Body of pancreas (tissue), 4 donors: ENCODE measurements around the gene TOM1L2. TPM values are rescaled to one million over a fixed set of nuclear protein-coding genes. Genes with fewer than 3 reads are reported as not detected.

Experiments used
- ATAC-seq: fragments of 150-250 bp; one replicate; pipeline ENCODE4 v1.9.1; 2016
- DNase-seq, 4 donors: peaks; one replicate each; pipeline ENCODE4 v3.0.0-alpha.2; 2019
- H3K27ac ChIP-seq, 4 donors: fragments of 200-600 bp; sonication (generic); 1 replicate in 3 of 4; 2 replicates in 1 of 4; pipeline versions ENCODE4 v1.5.1 to v1.6.1; 2016 to 2019; ENCODE audit warnings: mild to moderate bottlenecking in 1 of 4, mixed read lengths in 1 of 4, moderate library complexity in 1 of 4
- H3K27me3 ChIP-seq, 2 donors: fragments of 200-600 bp; sonication (generic); one replicate each; pipeline ENCODE4 v1.6.0; 2016; ENCODE audit warnings: mild to moderate bottlenecking in 1 of 2
- H3K36me3 ChIP-seq, 2 donors: fragments of 200-600 bp; sonication (generic); replicated peaks in 1 of 2; 2 replicates each; pipeline ENCODE4 v1.5.1; 2016; ENCODE audit warnings: low read depth in 2 of 2; ENCODE audit not compliant: insufficient read depth in 1 of 2
- H3K4me1 ChIP-seq: fragments of 200-600 bp; sonication (generic); one replicate; pipeline ENCODE4 v1.6.0; 2016
- H3K4me3 ChIP-seq, 2 donors: fragments of 200-600 bp; sonication (generic); 1 replicate in 1 of 2; 2 replicates in 1 of 2; pipeline ENCODE4 v1.5.1; 2016 to 2019
- H3K9me3 ChIP-seq, 3 donors: fragments of 200-600 bp; sonication (generic); 1 replicate in 2 of 3; 2 replicates in 1 of 3; pipeline ENCODE4 v1.5.1; 2016
- POLR2A ChIP-seq, 3 donors: fragments of 450-650 bp; IDR thresholded peaks; one replicate each; pipeline ENCODE4 v1.6.1; 2016; ENCODE audit warnings: antibody characterized with exemption in 3 of 3, mild to moderate bottlenecking in 2 of 3
- WGBS, 2 donors: methylation state at CpG; one replicate each; pipeline ENCODE4 v1.1.5; 2017; 5-methylcytosine and 5-hydroxymethylcytosine counted together
- intact Hi-C: fragments of 100-400 bp; cut with DNase I; formaldehyde crosslinking; loops from one replicate; pipeline ENCODE4 v1.15.1; 2023
- total RNA-seq, 2 donors: library from RNA; depleted of rRNA; stranded (reverse); fragments of >200 nt; gene quantifications; one replicate each; pipeline ENCODE4 v1.1.0, GENCODE V29; 2016
- TF ChIP-seq, protein P1 (sequence below), 7 experiments: fragments of 450-650 bp in 4 of 7; fragments of 200-600 bp in 3 of 7; sonication (generic) in 3 of 7; IDR thresholded peaks; one replicate each; pipeline ENCODE4 v1.5.1; 2016 to 2019; ENCODE audit warnings: antibody characterized with exemption in 7 of 7

Gene TOM1L2
- total RNA-seq, 2 donors from 2014 or later, result 35.9 to 55.8 TPM

DNA sequence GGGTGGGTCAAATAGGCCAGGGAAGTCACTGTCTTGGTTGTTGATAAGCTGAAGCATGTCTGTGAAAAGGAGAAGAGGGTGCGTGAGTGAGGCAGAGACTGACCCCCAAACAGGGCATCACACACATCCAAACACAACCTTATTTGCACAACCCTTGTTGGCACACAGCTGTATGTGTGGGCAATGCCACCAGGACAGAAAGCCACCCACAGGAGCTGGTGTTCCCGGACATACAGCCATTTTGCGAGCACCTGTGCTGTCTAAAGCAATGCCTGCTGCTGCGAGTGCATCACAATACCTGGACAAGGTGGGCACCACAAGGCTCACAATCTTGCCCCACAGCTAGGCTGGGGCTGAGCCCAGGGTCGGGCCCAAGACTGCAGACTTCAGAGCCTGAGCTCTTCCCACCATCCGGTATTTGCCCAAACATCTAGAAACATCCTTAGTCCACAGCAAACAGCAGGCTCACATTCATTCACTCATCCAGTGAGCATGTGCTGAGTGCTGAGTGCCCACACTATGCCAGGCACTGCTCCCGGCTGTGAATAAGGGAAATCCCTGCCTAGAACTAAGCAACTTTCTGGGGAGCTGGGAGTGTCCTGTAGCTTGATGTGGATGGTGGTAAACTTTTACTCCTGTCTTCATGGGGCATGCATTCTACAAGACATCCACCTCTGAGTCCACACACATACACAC is 151.6 kb downstream of the TOM1L2 start:
- no peaks in the 10 kb centered on the region for H3K9me3 ChIP-seq
- intact Hi-C loops, result no loop called here
- peaks cover 0 to 6% of the 10 kb centered on the region in 2 donors for H3K36me3 ChIP-seq
- ATAC-seq (no peak), DNase-seq (no peak)
- TF ChIP-seq POLR2A (IDR thresholded peaks at IDR 0.05), result no peak
- TF ChIP-seq, protein P1, sequence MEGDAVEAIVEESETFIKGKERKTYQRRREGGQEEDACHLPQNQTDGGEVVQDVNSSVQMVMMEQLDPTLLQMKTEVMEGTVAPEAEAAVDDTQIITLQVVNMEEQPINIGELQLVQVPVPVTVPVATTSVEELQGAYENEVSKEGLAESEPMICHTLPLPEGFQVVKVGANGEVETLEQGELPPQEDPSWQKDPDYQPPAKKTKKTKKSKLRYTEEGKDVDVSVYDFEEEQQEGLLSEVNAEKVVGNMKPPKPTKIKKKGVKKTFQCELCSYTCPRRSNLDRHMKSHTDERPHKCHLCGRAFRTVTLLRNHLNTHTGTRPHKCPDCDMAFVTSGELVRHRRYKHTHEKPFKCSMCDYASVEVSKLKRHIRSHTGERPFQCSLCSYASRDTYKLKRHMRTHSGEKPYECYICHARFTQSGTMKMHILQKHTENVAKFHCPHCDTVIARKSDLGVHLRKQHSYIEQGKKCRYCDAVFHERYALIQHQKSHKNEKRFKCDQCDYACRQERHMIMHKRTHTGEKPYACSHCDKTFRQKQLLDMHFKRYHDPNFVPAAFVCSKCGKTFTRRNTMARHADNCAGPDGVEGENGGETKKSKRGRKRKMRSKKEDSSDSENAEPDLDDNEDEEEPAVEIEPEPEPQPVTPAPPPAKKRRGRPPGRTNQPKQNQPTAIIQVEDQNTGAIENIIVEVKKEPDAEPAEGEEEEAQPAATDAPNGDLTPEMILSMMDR (IDR thresholded peaks at IDR 0.05), result no peak
- H3K4me1 ChIP-seq, result peaks cover 68% of the 10 kb centered on the region
- no peaks in the 10 kb centered on the region for H3K27me3 ChIP-seq
- H3K27ac ChIP-seq, result peak overlapping the region in 1 of 4 donors; percentile 25
- WGBS, 2 donors, result 84 to 85% methylated on average over 4 to 7 of the region's 7 CpGs
- no peak overlapping the region for H3K4me3 ChIP-seq

DNA sequence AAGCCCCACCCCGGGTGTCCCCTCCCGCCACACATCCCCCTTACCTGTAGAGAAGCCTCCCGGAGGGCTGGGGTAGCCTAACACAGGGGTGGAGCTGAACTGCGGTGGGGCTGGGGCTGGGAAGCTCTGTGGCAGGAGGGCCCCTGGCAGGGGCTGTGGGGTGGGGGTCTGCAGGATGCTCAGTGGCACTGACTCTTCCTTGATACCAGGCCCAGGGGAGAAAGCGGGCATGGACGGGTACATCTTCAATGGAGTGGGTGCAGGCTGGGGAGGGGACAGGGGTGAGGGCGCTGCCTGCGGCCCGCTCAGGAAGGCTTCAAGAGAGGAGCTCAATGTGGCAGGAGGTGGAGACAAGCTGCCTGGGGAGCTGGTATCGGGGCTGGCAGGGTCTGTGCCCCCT is 152.2 kb downstream of the TOM1L2 start:
- H3K27me3 ChIP-seq, result no peaks in the 10 kb centered on the region
- ATAC-seq, result no peak
- no peaks in the 10 kb centered on the region for H3K9me3 ChIP-seq
- intact Hi-C loops, result no loop called here
- H3K4me1 ChIP-seq, result peaks cover 62% of the 10 kb centered on the region
- H3K27ac ChIP-seq, result peak overlapping the region in 1 of 4 donors; percentile 25
- no peak for DNase-seq
- 93 to 94% methylated on average over 6 to 10 of the region's 10 CpGs for WGBS, 2 donors
- peaks cover 0 to 6% of the 10 kb centered on the region in 2 donors for H3K36me3 ChIP-seq
- TF ChIP-seq, protein P1 (IDR thresholded peaks at IDR 0.05), result no peak
- TF ChIP-seq POLR2A (IDR thresholded peaks at IDR 0.05), result no peak
- H3K4me3 ChIP-seq, result no peak overlapping the region

DNA sequence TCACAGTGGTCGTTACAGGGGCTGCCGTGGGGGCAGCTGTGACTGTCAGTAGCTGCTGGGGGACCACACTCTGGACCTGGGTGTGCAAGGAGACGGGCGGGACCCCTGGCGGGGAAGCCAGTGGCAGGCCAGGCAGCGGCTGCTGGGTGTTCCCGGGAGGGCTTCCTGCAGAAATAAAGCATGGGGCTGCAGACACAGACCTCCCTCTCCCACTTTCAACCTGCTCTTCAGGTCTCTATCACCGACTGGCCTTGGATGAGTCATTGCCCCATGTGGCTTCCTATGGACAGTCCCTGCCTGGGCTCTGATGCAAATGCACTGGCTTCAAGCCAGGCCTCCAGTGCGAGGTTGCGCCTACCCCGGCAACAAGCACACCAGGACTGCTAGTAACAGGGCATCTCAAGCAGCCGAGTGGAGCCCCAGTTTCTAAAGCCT is 152.6 kb downstream of the TOM1L2 start:
- Histone ChIP-seq H3K4me1 (peaks cover 58% of the 10 kb centered on the region), H3K9me3 (no peaks in the 10 kb centered on the region), H3K27me3 (no peaks in the 10 kb centered on the region), H3K27ac (peak overlapping the region in 2 of 4 donors; percentile 18 to 25), H3K36me3 (peaks cover 0 to 8% of the 10 kb centered on the region in 2 donors), H3K4me3 (no peak overlapping the region)
- 49 to 63% methylated on average over 5 to 12 of the region's 12 CpGs for WGBS, 2 donors
- intact Hi-C loops, result loop anchor here (5.0 kb wide), 1 partner anchor 38 kb away; no protein-coding TSS in a partner anchor
- ATAC-seq (no peak), DNase-seq (peak; percentile 64 to 89 (median 78))
- no peak for TF ChIP-seq POLR2A (IDR thresholded peaks at IDR 0.05)
- TF ChIP-seq, protein P1 (IDR thresholded peaks at IDR 0.05), result no peak

DNA sequence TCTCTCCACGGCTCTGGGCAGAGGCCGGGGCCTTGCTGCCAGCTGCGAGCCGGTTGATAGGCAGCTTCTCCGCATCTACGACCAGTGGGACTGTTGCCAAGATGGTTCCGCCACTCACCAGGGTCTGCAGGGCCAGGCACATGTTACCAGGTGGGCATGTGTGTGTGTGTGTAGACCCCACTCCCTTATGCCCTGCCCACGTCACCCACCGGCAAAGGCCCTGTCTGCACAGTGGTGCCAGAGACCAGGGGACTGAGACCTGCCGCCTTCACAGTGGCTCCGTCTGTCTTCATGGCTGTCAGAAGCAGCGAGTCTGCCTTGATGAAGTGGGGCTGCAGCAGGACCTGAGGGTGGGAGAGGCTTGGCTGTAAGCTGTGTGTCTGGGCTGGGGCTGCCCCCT is 153.1 kb downstream of the TOM1L2 start:
- intact Hi-C loops, result loop anchor here (5.0 kb wide), 1 partner anchor 38 kb away; no protein-coding TSS in a partner anchor
- no peak overlapping the region for H3K4me3 ChIP-seq
- H3K27me3 ChIP-seq, result no peaks in the 10 kb centered on the region
- WGBS, 2 donors, result 52 to 69% methylated on average over 3 to 12 of the region's 12 CpGs
- TF ChIP-seq, protein P1 (IDR thresholded peaks at IDR 0.05), result no peak
- TF ChIP-seq POLR2A (IDR thresholded peaks at IDR 0.05), result no peak
- ATAC-seq, result no peak
- H3K4me1 ChIP-seq, result peaks cover 53% of the 10 kb centered on the region
- peak overlapping the region in 1 of 4 donors; percentile 18 for H3K27ac ChIP-seq
- no peaks in the 10 kb centered on the region for H3K9me3 ChIP-seq
- DNase-seq, result no peak
- H3K36me3 ChIP-seq, result peaks cover 0 to 8% of the 10 kb centered on the region in 2 donors
